Astrocyte (in vitro differentiated cells and primary cell): ENCODE data around the gene F2.

Experiments
- CTCF ChIP-seq: IDR thresholded peaks from 2 replicates; pipeline ENCODE4 v1.5.1; 2011; ENCODE audit warnings: low read depth, mild to moderate bottlenecking, inconsistent platforms, low read length, moderate library complexity; ENCODE audit not compliant: insufficient read depth
- EZH2 ChIP-seq: IDR thresholded peaks from 2 replicates; pipeline ENCODE4 v1.6.1; 2012; ENCODE audit warnings: mild to moderate bottlenecking, low read length, inconsistent platforms; ENCODE audit not compliant: insufficient read depth

- no peak for TF ChIP-seq EZH2
- TF ChIP-seq CTCF, result no peak
Observed at GRCh38 chr11:46737699-46738098, 18.7 kb downstream of the F2 start.
